Measurements from ENCODE around the gene CASP7.

The CASP7 gene

GRCh38 chr10:113689057-113689456, 9.3 kb downstream of the CASP7 start:
- no peak overlapping the region for H3K9ac ChIP-seq (ENCODE audit: low read length)
- no peak overlapping the region for H3K18ac ChIP-seq (ENCODE audit: low read depth in 1 of 2, low read length in 2 of 2)
- H3K79me1 ChIP-seq (replicated peaks; ENCODE audit: low read length, poor library complexity, severe bottlenecking): peaks cover 32% of the 10 kb centered on the region
- no peaks in the 10 kb centered on the region for H3K27me3 ChIP-seq (ENCODE audit: control insufficient read depth in 1 of 2, insufficient read depth in 1 of 2, low read length in 2 of 2)
- H3K27ac ChIP-seq (ENCODE audit: low read length, poor library complexity, severe bottlenecking): no peak overlapping the region
- H2AFZ ChIP-seq (ENCODE audit: low read depth, low read length): no peak overlapping the region
- H3K36me3 ChIP-seq (ENCODE audit: control insufficient read depth in 1 of 2, insufficient read depth in 2 of 2, low read depth in 1 of 2, low read length in 2 of 2): peaks cover 20 to 29% of the 10 kb centered on the region in 2 experiments
- H2BK5ac ChIP-seq (ENCODE audit: low read depth, low read length, poor library complexity, severe bottlenecking): no peak overlapping the region
- no peak overlapping the region for H3K4me3 ChIP-seq (ENCODE audit: insufficient read depth in 1 of 2, low read depth in 1 of 2, low read length in 2 of 2)
- no peak overlapping the region for H4K91ac ChIP-seq (ENCODE audit: low read length)
- no peak overlapping the region for H2BK15ac ChIP-seq (ENCODE audit: low read depth, poor library complexity, severe bottlenecking)
- no peak overlapping the region for H4K8ac ChIP-seq (ENCODE audit: low read length)
- H3K4me1 ChIP-seq (ENCODE audit: control insufficient read depth, insufficient read depth, low read depth, low read length): peaks cover 4% of the 10 kb centered on the region
- peaks cover 43% of the 10 kb centered on the region for H3K9me3 ChIP-seq (ENCODE audit: control insufficient read depth, low read length)
- DNase-seq: no peak
- no peak overlapping the region for H3K14ac ChIP-seq (ENCODE audit: low read length in 2 of 2)
- no peak overlapping the region for H3K4ac ChIP-seq (ENCODE audit: low read depth in 1 of 2, low read length in 2 of 2)
- H2AK5ac ChIP-seq (ENCODE audit: low read length, severe bottlenecking): no peak overlapping the region
- WGBS: no CpG with 5 or more reads among the region's 1 CpG
- H2BK12ac ChIP-seq (ENCODE audit: low read length in 2 of 2): no peak overlapping the region
- H2BK120ac ChIP-seq (ENCODE audit: low read depth, low read length): no peak overlapping the region
- H3K4me2 ChIP-seq (ENCODE audit: low read length, poor library complexity, severe bottlenecking): no peak overlapping the region
- no peak overlapping the region for H3K23ac ChIP-seq (ENCODE audit: low read length in 2 of 2)

- no peak overlapping the region for H2BK5ac ChIP-seq (ENCODE audit: low read depth, low read length, poor library complexity, severe bottlenecking)
- H2BK12ac ChIP-seq (ENCODE audit: low read length in 2 of 2): no peak overlapping the region
- no peak overlapping the region for H3K9ac ChIP-seq (ENCODE audit: low read length)
- no peak overlapping the region for H3K4me2 ChIP-seq (ENCODE audit: low read length, poor library complexity, severe bottlenecking)
- no peak overlapping the region for H2AFZ ChIP-seq (ENCODE audit: low read depth, low read length)
- H3K4me1 ChIP-seq (ENCODE audit: control insufficient read depth, insufficient read depth, low read depth, low read length): peaks cover 4% of the 10 kb centered on the region
- H4K91ac ChIP-seq (ENCODE audit: low read length): no peak overlapping the region
- peaks cover 43% of the 10 kb centered on the region for H3K9me3 ChIP-seq (ENCODE audit: control insufficient read depth, low read length)
- H2BK15ac ChIP-seq (ENCODE audit: low read depth, poor library complexity, severe bottlenecking): no peak overlapping the region
- no peak overlapping the region for H3K18ac ChIP-seq (ENCODE audit: low read depth in 1 of 2, low read length in 2 of 2)
- H2BK120ac ChIP-seq (ENCODE audit: low read depth, low read length): no peak overlapping the region
- DNase-seq: no peak
- no peak overlapping the region for H3K27ac ChIP-seq (ENCODE audit: low read length, poor library complexity, severe bottlenecking)
- no peaks in the 10 kb centered on the region for H3K27me3 ChIP-seq (ENCODE audit: control insufficient read depth in 1 of 2, insufficient read depth in 1 of 2, low read length in 2 of 2)
- peaks cover 36% of the 10 kb centered on the region for H3K79me1 ChIP-seq (replicated peaks; ENCODE audit: low read length, poor library complexity, severe bottlenecking)
- peaks cover 24 to 34% of the 10 kb centered on the region in 2 experiments for H3K36me3 ChIP-seq (ENCODE audit: control insufficient read depth in 1 of 2, insufficient read depth in 2 of 2, low read depth in 1 of 2, low read length in 2 of 2)
- no peak overlapping the region for H3K14ac ChIP-seq (ENCODE audit: low read length in 2 of 2)
- H4K8ac ChIP-seq (ENCODE audit: low read length): no peak overlapping the region
- 71% methylated on average over 3 of the region's 3 CpGs for WGBS
- no peak overlapping the region for H3K23ac ChIP-seq (ENCODE audit: low read length in 2 of 2)
- no peak overlapping the region for H2AK5ac ChIP-seq (ENCODE audit: low read length, severe bottlenecking)
- H3K4me3 ChIP-seq (ENCODE audit: insufficient read depth in 1 of 2, low read depth in 1 of 2, low read length in 2 of 2): no peak overlapping the region
- no peak overlapping the region for H3K4ac ChIP-seq (ENCODE audit: low read depth in 1 of 2, low read length in 2 of 2)
Measured at GRCh38 chr10:113689574-113689973, 9.9 kb downstream of the CASP7 start.

- 100% methylated on average over 2 of the region's 3 CpGs for WGBS
- Histone ChIP-seq H2BK120ac (ENCODE audit: low read depth, low read length) (no peak overlapping the region), H3K4ac (ENCODE audit: low read depth in 1 of 2, low read length in 2 of 2) (no peak overlapping the region), H3K27me3 (ENCODE audit: control insufficient read depth in 1 of 2, insufficient read depth in 1 of 2, low read length in 2 of 2) (no peaks in the 10 kb centered on the region), H3K18ac (ENCODE audit: low read depth in 1 of 2, low read length in 2 of 2) (no peak overlapping the region), H3K79me1 (replicated peaks; ENCODE audit: low read length, poor library complexity, severe bottlenecking) (peaks cover 43% of the 10 kb centered on the region), H3K9ac (ENCODE audit: low read length) (no peak overlapping the region), H2BK12ac (ENCODE audit: low read length in 2 of 2) (no peak overlapping the region), H3K14ac (ENCODE audit: low read length in 2 of 2) (no peak overlapping the region), H2BK15ac (ENCODE audit: low read depth, poor library complexity, severe bottlenecking) (no peak overlapping the region), H3K4me2 (ENCODE audit: low read length, poor library complexity, severe bottlenecking) (no peak overlapping the region), H3K4me1 (ENCODE audit: control insufficient read depth, insufficient read depth, low read depth, low read length) (peaks cover 4% of the 10 kb centered on the region), H2AFZ (ENCODE audit: low read depth, low read length) (no peak overlapping the region), H3K36me3 (ENCODE audit: control insufficient read depth in 1 of 2, insufficient read depth in 2 of 2, low read depth in 1 of 2, low read length in 2 of 2) (peaks cover 26 to 34% of the 10 kb centered on the region in 2 experiments), H3K4me3 (ENCODE audit: insufficient read depth in 1 of 2, low read depth in 1 of 2, low read length in 2 of 2) (no peak overlapping the region), H3K27ac (ENCODE audit: low read length, poor library complexity, severe bottlenecking) (no peak overlapping the region), H3K23ac (ENCODE audit: low read length in 2 of 2) (no peak overlapping the region), H4K8ac (ENCODE audit: low read length) (no peak overlapping the region), H2AK5ac (ENCODE audit: low read length, severe bottlenecking) (no peak overlapping the region), H4K91ac (ENCODE audit: low read length) (no peak overlapping the region), H2BK5ac (ENCODE audit: low read depth, low read length, poor library complexity, severe bottlenecking) (no peak overlapping the region), H3K9me3 (ENCODE audit: control insufficient read depth, low read length) (peaks cover 43% of the 10 kb centered on the region)
- no peak for DNase-seq
Measured at GRCh38 chr10:113690749-113691148, 11.0 kb downstream of the CASP7 start.

DNA sequence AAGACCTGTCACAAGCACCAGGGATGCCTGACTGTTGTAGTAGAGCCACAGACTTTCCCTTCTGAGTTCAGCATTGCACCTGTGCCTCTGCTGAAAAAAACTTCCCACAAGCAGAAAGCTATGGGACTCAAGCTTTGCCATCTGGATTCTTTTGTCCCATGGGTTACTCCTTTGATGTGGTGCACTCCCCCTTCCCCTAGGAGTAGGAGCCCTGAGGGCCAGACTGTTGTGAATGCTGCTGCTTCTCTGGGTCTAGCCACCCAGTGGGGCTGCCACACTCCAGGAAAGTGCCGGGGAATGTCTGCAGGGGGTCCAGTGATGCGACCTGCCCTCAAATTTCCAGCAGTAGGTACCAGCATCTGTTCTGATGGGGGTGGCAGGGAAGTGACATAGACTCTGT, 11.7 kb downstream of the CASP7 start:
- peaks cover 47% of the 10 kb centered on the region for H3K79me1 ChIP-seq (replicated peaks; ENCODE audit: low read length, poor library complexity, severe bottlenecking)
- no peak overlapping the region for H2BK15ac ChIP-seq (ENCODE audit: low read depth, poor library complexity, severe bottlenecking)
- no peaks in the 10 kb centered on the region for H3K27me3 ChIP-seq (ENCODE audit: control insufficient read depth in 1 of 2, insufficient read depth in 1 of 2, low read length in 2 of 2)
- H3K18ac ChIP-seq (ENCODE audit: low read depth in 1 of 2, low read length in 2 of 2): no peak overlapping the region
- H3K9me3 ChIP-seq (ENCODE audit: control insufficient read depth, low read length): peaks cover 43% of the 10 kb centered on the region
- no peak overlapping the region for H2AFZ ChIP-seq (ENCODE audit: low read depth, low read length)
- 82% methylated on average over 2 of the region's 2 CpGs for WGBS
- no peak overlapping the region for H3K23ac ChIP-seq (ENCODE audit: low read length in 2 of 2)
- H2BK12ac ChIP-seq (ENCODE audit: low read length in 2 of 2): no peak overlapping the region
- H4K91ac ChIP-seq (ENCODE audit: low read length): no peak overlapping the region
- H3K4me3 ChIP-seq (ENCODE audit: insufficient read depth in 1 of 2, low read depth in 1 of 2, low read length in 2 of 2): no peak overlapping the region
- H2AK5ac ChIP-seq (ENCODE audit: low read length, severe bottlenecking): no peak overlapping the region
- no peak overlapping the region for H3K4me2 ChIP-seq (ENCODE audit: low read length, poor library complexity, severe bottlenecking)
- no peak for DNase-seq
- peaks cover 26 to 34% of the 10 kb centered on the region in 2 experiments for H3K36me3 ChIP-seq (ENCODE audit: control insufficient read depth in 1 of 2, insufficient read depth in 2 of 2, low read depth in 1 of 2, low read length in 2 of 2)
- no peak overlapping the region for H3K4ac ChIP-seq (ENCODE audit: low read depth in 1 of 2, low read length in 2 of 2)
- no peak overlapping the region for H3K14ac ChIP-seq (ENCODE audit: low read length in 2 of 2)
- no peak overlapping the region for H2BK5ac ChIP-seq (ENCODE audit: low read depth, low read length, poor library complexity, severe bottlenecking)
- H2BK120ac ChIP-seq (ENCODE audit: low read depth, low read length): no peak overlapping the region
- H3K4me1 ChIP-seq (ENCODE audit: control insufficient read depth, insufficient read depth, low read depth, low read length): peaks cover 4% of the 10 kb centered on the region
- H3K27ac ChIP-seq (ENCODE audit: low read length, poor library complexity, severe bottlenecking): no peak overlapping the region
- no peak overlapping the region for H4K8ac ChIP-seq (ENCODE audit: low read length)
- no peak overlapping the region for H3K9ac ChIP-seq (ENCODE audit: low read length)

All from mesenchymal stem cell (in vitro differentiated cells and primary cell).